MG63 (cell line): ENCODE data around the gene SIGLEC8. TPM values are rescaled to one million over a fixed set of nuclear protein-coding genes. Genes with fewer than 3 reads are reported as not detected.

Experiments used
- total RNA-seq: library from RNA; depleted of rRNA; stranded (reverse); fragments of >200 nt; shearing (Covaris generic); gene quantifications from 2 replicates; pipeline ENCODE4 v1.2.3, GENCODE V29; 2014; ENCODE audit warnings: low replicate concordance; rRNA removed

Gene SIGLEC8
- total RNA-seq, 1 experiment from 2014 or later: not detected

Other genes starting within 250 kb of the SIGLEC8 start
- 0.22 and 3.8 TPM in 2 replicates for gene CD33, start 233.4 kb downstream of the SIGLEC8 start, total RNA-seq
- gene SIGLECL1, start 207.4 kb downstream of the SIGLEC8 start, total RNA-seq: not detected in 2 replicates
- not detected in 2 replicates for gene IGLON5, start 146.8 kb downstream of the SIGLEC8 start, total RNA-seq
- gene VSIG10L, start 116.3 kb downstream of the SIGLEC8 start, total RNA-seq: 0.10 and 0.95 TPM in 2 replicates
- gene ETFB, start 92.1 kb downstream of the SIGLEC8 start, total RNA-seq: 170 and 237 TPM in 2 replicates
- gene CLDND2, start 89.5 kb downstream of the SIGLEC8 start, total RNA-seq: not detected in 2 replicates
- not detected in 2 replicates for gene NKG7, start 85.8 kb downstream of the SIGLEC8 start, total RNA-seq
- not detected in 2 replicates for gene LIM2, start 70.5 kb downstream of the SIGLEC8 start, total RNA-seq
- not detected in 2 replicates for gene C19orf84, start 67.9 kb downstream of the SIGLEC8 start, total RNA-seq
- not detected in 2 replicates for gene SIGLEC10, start 40.8 kb downstream of the SIGLEC8 start, total RNA-seq
- not detected in 2 replicates for gene CEACAM18, start 20.1 kb upstream of the SIGLEC8 start, total RNA-seq
- gene SIGLEC12, start 43.3 kb upstream of the SIGLEC8 start, total RNA-seq: not detected in 2 replicates
- gene SIGLEC6, start 73.2 kb upstream of the SIGLEC8 start, total RNA-seq: not detected in 2 replicates
- gene ZNF175, start 112.8 kb upstream of the SIGLEC8 start, total RNA-seq: 2.9 and 10.9 TPM in 2 replicates
- not detected in 2 replicates for gene SIGLEC5, start 171.9 kb upstream of the SIGLEC8 start, total RNA-seq
- gene SIGLEC14, start 188.4 kb upstream of the SIGLEC8 start, total RNA-seq: not detected in 2 replicates
- gene SPACA6, start 234.9 kb upstream of the SIGLEC8 start, total RNA-seq: 8.2 and 31.7 TPM in 2 replicates